G401 (cell line): Measurements from ENCODE around the gene COX5B. TPM values are rescaled to one million over a fixed set of nuclear protein-coding genes. Genes with fewer than 3 reads are reported as not detected.
"Not testable (repeated sequence)": the region's sequence is repeated elsewhere in the genome, so short reads cannot be mapped to it uniquely, and the experiment has no call there.

Source experiments
- DNase-seq: peaks from one replicate; pipeline ENCODE4 v3.0.0-alpha.2; 2015; ENCODE audit warnings: low spot score
- in situ Hi-C: cut with HindIII; loops from 2 replicates; pipeline ENCODE4 v1.10.0; 2016; ENCODE audit warnings: low sequenced_read_pairs, mixed read lengths
- total RNA-seq: library from RNA; depleted of rRNA; stranded (reverse); fragments of >200 nt; shearing (Covaris generic); gene quantifications from 2 replicates; pipeline ENCODE4 v1.2.3, GENCODE V29; 2014; rRNA removed

Gene COX5B
- 441 and 748 TPM in 2 replicates for total RNA-seq

- in situ Hi-C loops: no loop called here
- peak; percentile 99 for DNase-seq
These were observed at the start of gene COX5B for GRCh38 chr2:97645695-97646629. Gene COX5B, plus strand, starts transcription at chr2:97646062. Its CDS starts 25 bp downstream, at chr2:97646087.

GRCh38 chr2:97596180-97596579 lies 49.7 kb upstream of the COX5B start:
- in situ Hi-C loops, DNase-seq: not testable (repeated sequence)

- in situ Hi-C loops, DNase-seq: not testable (repeated sequence)
These were observed 44.3 kb upstream of the COX5B start for GRCh38 chr2:97601537-97601936.

- in situ Hi-C loops, DNase-seq: not testable (repeated sequence)
These were observed 40.8 kb upstream of the COX5B start for GRCh38 chr2:97605109-97605508.

GRCh38 chr2:97605524-97606339 lies 40.1 kb upstream of the COX5B start:
- in situ Hi-C loops, DNase-seq: not testable (repeated sequence)

- in situ Hi-C loops, DNase-seq: not testable (repeated sequence)
These were observed 37.1 kb upstream of the COX5B start for GRCh38 chr2:97608745-97609144.

- in situ Hi-C loops, DNase-seq: not testable (repeated sequence)
These were observed 34.0 kb upstream of the COX5B start for GRCh38 chr2:97611895-97612294.

GRCh38 chr2:97615746-97616145 lies 30.1 kb upstream of the COX5B start:
- DNase-seq, in situ Hi-C loops: not testable (repeated sequence)

GRCh38 chr2:97617911-97618310 lies 28.0 kb upstream of the COX5B start:
- in situ Hi-C loops: no loop called here

GRCh38 chr2:97618939-97619827 lies 26.7 kb upstream of the COX5B start:
- in situ Hi-C loops: not testable (repeated sequence)

More at GRCh38 chr2:97617911-97618310, 28.0 kb upstream of the COX5B start:
- DNase-seq: no peak

GRCh38 chr2:97620492-97620891 lies 25.4 kb upstream of the COX5B start:
- in situ Hi-C loops, DNase-seq: not testable (repeated sequence)

More at GRCh38 chr2:97618939-97619827, 26.7 kb upstream of the COX5B start:
- not testable (repeated sequence) for DNase-seq

- in situ Hi-C loops, DNase-seq: not testable (repeated sequence)
These were observed 22.9 kb upstream of the COX5B start for GRCh38 chr2:97622976-97623375.

GRCh38 chr2:97625354-97626048 lies 20.4 kb upstream of the COX5B start:
- DNase-seq, in situ Hi-C loops: not testable (repeated sequence)

- in situ Hi-C loops: not testable (repeated sequence)
These were observed 19.8 kb upstream of the COX5B start for GRCh38 chr2:97626049-97626430.

GRCh38 chr2:97644023-97644717 lies 1.7 kb upstream of the COX5B start:
- in situ Hi-C loops: no loop called here
- no peak for DNase-seq

More at GRCh38 chr2:97626049-97626430, 19.8 kb upstream of the COX5B start:
- not testable (repeated sequence) for DNase-seq

- DNase-seq: no peak
- in situ Hi-C loops: no loop called here
These were observed 659 bp upstream of the COX5B start for GRCh38 chr2:97645112-97645694.

- in situ Hi-C loops: no loop called here
- no peak for DNase-seq
These were observed 1.1 kb downstream of the COX5B start for GRCh38 chr2:97646977-97647376.
